PC-9 (cell line): ENCODE results near the gene IMP3. TPM values are rescaled to one million over a fixed set of nuclear protein-coding genes. Genes with fewer than 3 reads are reported as not detected.
"Not testable (repeated sequence)": the region's sequence is repeated elsewhere in the genome, so short reads cannot be mapped to it uniquely, and the experiment has no call there.

Experiments used
- BruUV-seq: library from RNA; stranded (reverse); fragments of 400-500 nt; replicated peaks from 2 replicates; lab custom pipeline; 2021; lab: Mats Ljungman, UMichigan
- CTCF ChIA-PET: fragments of 300-600 bp; sonication (Branson Sonifier 250); formaldehyde crosslinking; loops from one replicate; lab custom pipeline; 2022; ENCODE audit warnings: antibody characterized with exemption; lab: Charles Lee
- POLR2A ChIA-PET: fragments of 300-600 bp; sonication (Branson Sonifier 250); formaldehyde crosslinking; loops from one replicate; lab custom pipeline; 2022; ENCODE audit warnings: antibody characterized with exemption; ENCODE audit not compliant: unreplicated experiment; lab: Charles Lee
- DNase-seq, 2 experiments: peaks; one replicate each; pipeline versions ENCODE4 v3.0.0 to v3.0.0-alpha.2; 2015 to 2022; ENCODE audit warnings: mixed read lengths in 1 of 2
- H2AFZ ChIP-seq: fragments of 200-600 bp; sonication (generic); 2 replicates; pipeline ENCODE4 v1.8.1; 2017; ENCODE audit warnings: antibody characterized with exemption
- H3F3A ChIP-seq: fragments of 200-600 bp; sonication (generic); 2 replicates; pipeline ENCODE4 v1.8.1; 2017; ENCODE audit warnings: antibody characterized with exemption, mild to moderate bottlenecking, low read depth; ENCODE audit not compliant: insufficient read depth
- H3K27ac ChIP-seq: fragments of 200-600 bp; sonication (generic); 2 replicates; pipeline ENCODE4 v1.6.1; 2016; ENCODE audit warnings: mixed run types
- H3K27me3 ChIP-seq: fragments of 200-600 bp; sonication (generic); 2 replicates; pipeline ENCODE4 v1.6.1; 2016; ENCODE audit warnings: low read depth, mixed run types; ENCODE audit not compliant: insufficient read depth
- H3K36me3 ChIP-seq: fragments of 200-600 bp; sonication (generic); 2 replicates; pipeline ENCODE4 v1.6.1; 2016; ENCODE audit warnings: low read depth, mixed run types
- H3K4me1 ChIP-seq: fragments of 200-600 bp; sonication (generic); replicated peaks from 2 replicates; pipeline ENCODE4 v1.6.1; 2016; ENCODE audit warnings: mixed run types; ENCODE audit not compliant: insufficient read depth
- H3K4me2 ChIP-seq: fragments of 200-600 bp; sonication (generic); 2 replicates; pipeline ENCODE4 v1.6.1; 2017; ENCODE audit warnings: mixed run types
- H3K4me3 ChIP-seq: fragments of 200-600 bp; sonication (generic); 2 replicates; pipeline ENCODE4 v1.6.1; 2016; ENCODE audit warnings: mixed run types
- H3K79me2 ChIP-seq: fragments of 200-600 bp; sonication (generic); 2 replicates; pipeline ENCODE4 v1.6.1; 2017; ENCODE audit warnings: low read depth, mixed run types
- H3K9me2 ChIP-seq: fragments of 200-600 bp; sonication (generic); 2 replicates; pipeline ENCODE4 v1.8.1; 2017; ENCODE audit warnings: mild to moderate bottlenecking; ENCODE audit not compliant: insufficient read depth
- H3K9me3 ChIP-seq: fragments of 200-600 bp; sonication (generic); 2 replicates; pipeline ENCODE4 v1.8.1; 2016; ENCODE audit warnings: low read depth; ENCODE audit not compliant: insufficient read depth
- H4K20me1 ChIP-seq: fragments of 200-600 bp; sonication (generic); 2 replicates; pipeline ENCODE4 v1.8.1; 2017; ENCODE audit not compliant: insufficient read depth
- EZH2 ChIP-seq: fragments of 200-600 bp; sonication (generic); IDR thresholded peaks from 2 replicates; pipeline ENCODE4 v1.8.0; 2017; ENCODE audit warnings: antibody characterized with exemption, low read depth
- intact Hi-C: fragments of 100-400 bp; cut with micrococcal nuclease; formaldehyde crosslinking; loops from one replicate; pipeline ENCODE4 v1.10.0; 2022; ENCODE audit not compliant: unreplicated experiment
- total RNA-seq: library from RNA; stranded (reverse); gene quantifications from 2 replicates; pipeline ENCODE4 v1.2.3, GENCODE V29; 2021
- TF ChIP-seq, protein P1 (sequence below): fragments of 200-600 bp; sonication (generic); conservative IDR thresholded peaks from 2 replicates; pipeline ENCODE4 v1.6.1; 2017; ENCODE audit warnings: mixed run types, antibody characterized with exemption, mild to moderate bottlenecking, moderate library complexity

The IMP3 gene
- total RNA-seq, 1 experiment from 2014 or later, result 53.0 TPM

- Histone ChIP-seq H2AFZ (no peak overlapping the region), H3F3A (peaks cover 5% of the 10 kb centered on the region), H3K27me3 (no peaks in the 10 kb centered on the region), H3K79me2 (no peaks in the 10 kb centered on the region), H3K4me1 (no peaks in the 10 kb centered on the region), H3K9me3 (no peaks in the 10 kb centered on the region), H4K20me1 (no peaks in the 10 kb centered on the region), H3K27ac (no peak overlapping the region), H3K4me2 (no peak overlapping the region), H3K9me2 (no peaks in the 10 kb centered on the region), H3K4me3 (no peak overlapping the region), H3K36me3 (no peaks in the 10 kb centered on the region)
- intact Hi-C loops, result loop anchor here (2.0 to 5.0 kb wide), 4 partner anchors 42 to 314 kb away; partner anchors contain the start of genes IMP3, MAN2C1 and SNUPN
- TF ChIP-seq EZH2, result no peak
- TF ChIP-seq, protein P1, sequence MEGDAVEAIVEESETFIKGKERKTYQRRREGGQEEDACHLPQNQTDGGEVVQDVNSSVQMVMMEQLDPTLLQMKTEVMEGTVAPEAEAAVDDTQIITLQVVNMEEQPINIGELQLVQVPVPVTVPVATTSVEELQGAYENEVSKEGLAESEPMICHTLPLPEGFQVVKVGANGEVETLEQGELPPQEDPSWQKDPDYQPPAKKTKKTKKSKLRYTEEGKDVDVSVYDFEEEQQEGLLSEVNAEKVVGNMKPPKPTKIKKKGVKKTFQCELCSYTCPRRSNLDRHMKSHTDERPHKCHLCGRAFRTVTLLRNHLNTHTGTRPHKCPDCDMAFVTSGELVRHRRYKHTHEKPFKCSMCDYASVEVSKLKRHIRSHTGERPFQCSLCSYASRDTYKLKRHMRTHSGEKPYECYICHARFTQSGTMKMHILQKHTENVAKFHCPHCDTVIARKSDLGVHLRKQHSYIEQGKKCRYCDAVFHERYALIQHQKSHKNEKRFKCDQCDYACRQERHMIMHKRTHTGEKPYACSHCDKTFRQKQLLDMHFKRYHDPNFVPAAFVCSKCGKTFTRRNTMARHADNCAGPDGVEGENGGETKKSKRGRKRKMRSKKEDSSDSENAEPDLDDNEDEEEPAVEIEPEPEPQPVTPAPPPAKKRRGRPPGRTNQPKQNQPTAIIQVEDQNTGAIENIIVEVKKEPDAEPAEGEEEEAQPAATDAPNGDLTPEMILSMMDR, result no peak
- ChIA-PET POLR2A (no interaction called here), CTCF (interaction anchor here (0.6 kb wide), 1 partner anchor 36 kb away, joined by 6 read pairs; no protein-coding TSS in a partner anchor)
- BruUV-seq, result no TSS peak
- no peak for DNase-seq
These were observed 42.4 kb upstream of the IMP3 start for GRCh38 chr15:75682181-75683135.

GRCh38 chr15:75680007-75680789, 40.2 kb upstream of the IMP3 start:
- CTCF ChIA-PET, result interaction anchor here (0.5 to 1.6 kb wide), 3 partner anchors 29 to 303 kb away, joined by 3 to 6 read pairs (median 5); no protein-coding TSS in a partner anchor
- Histone ChIP-seq H3K9me2 (no peaks in the 10 kb centered on the region), H3F3A (peaks cover 5% of the 10 kb centered on the region), H3K4me1 (no peaks in the 10 kb centered on the region), H4K20me1 (no peaks in the 10 kb centered on the region), H2AFZ (no peak overlapping the region), H3K36me3 (no peaks in the 10 kb centered on the region), H3K9me3 (no peaks in the 10 kb centered on the region), H3K4me3 (no peak overlapping the region), H3K27me3 (no peaks in the 10 kb centered on the region), H3K4me2 (no peak overlapping the region), H3K79me2 (0 out of 2 replicates have a peak, but pooled peaks cover under 1% of the 10 kb centered on the region), H3K27ac (no peak overlapping the region)
- no peak for TF ChIP-seq EZH2
- TF ChIP-seq, protein P1, result no peak
- intact Hi-C loops, result loop anchor here (5.0 kb wide), 1 partner anchor 173 kb away; no protein-coding TSS in a partner anchor
- POLR2A ChIA-PET, result interaction anchor here (0.7 kb wide), 1 partner anchor 692 kb away, joined by 4 read pairs; no protein-coding TSS in a partner anchor
- BruUV-seq, result no TSS peak
- no peak for DNase-seq

DNA sequence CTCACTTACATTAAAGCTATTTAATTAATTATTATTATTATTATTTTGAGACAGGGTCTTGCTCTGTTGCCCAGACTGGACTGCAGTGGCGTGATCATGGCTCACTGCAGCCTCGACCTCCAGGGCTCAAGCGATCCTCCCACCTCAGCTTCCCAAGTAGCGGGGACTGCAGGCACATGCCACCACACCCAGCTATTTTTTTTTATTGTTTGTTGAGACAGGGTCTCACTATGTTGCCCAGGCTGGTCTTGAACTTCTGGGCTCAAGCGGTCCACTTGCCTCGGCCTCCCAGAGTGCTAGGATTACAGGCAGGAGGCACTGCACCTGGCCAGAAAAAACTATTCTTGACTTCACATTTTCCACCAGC, 38.3 kb upstream of the IMP3 start:
- H3K79me2 ChIP-seq, intact Hi-C loops, H2AFZ ChIP-seq, H3K27ac ChIP-seq, BruUV-seq, H3K9me2 ChIP-seq, DNase-seq, H3K4me3 ChIP-seq, CTCF ChIA-PET, H3K9me3 ChIP-seq, H4K20me1 ChIP-seq, H3K36me3 ChIP-seq, H3K27me3 ChIP-seq, H3K4me2 ChIP-seq: not testable (repeated sequence)
- POLR2A ChIA-PET, result interaction anchor here (0.6 kb wide), 1 partner anchor 12 kb away, joined by 4 read pairs; no protein-coding TSS in a partner anchor
- peaks cover 10% of the 10 kb centered on the region for H3F3A ChIP-seq
- peaks cover 16% of the 10 kb centered on the region for H3K4me1 ChIP-seq
